HG03571 (cell line): ENCODE measurements around the gene RPL29.
"Not testable (repeated sequence)": the region's sequence is repeated elsewhere in the genome, so short reads cannot be mapped to it uniquely, and the experiment has no call there.

Experiments used
- ATAC-seq: cut with Tn5 transposase; IDR thresholded peaks from one replicate; pipeline ENCODE4 v1.9.1; 2021; ENCODE audit not compliant: unreplicated experiment

Gene RPL29

DNA sequence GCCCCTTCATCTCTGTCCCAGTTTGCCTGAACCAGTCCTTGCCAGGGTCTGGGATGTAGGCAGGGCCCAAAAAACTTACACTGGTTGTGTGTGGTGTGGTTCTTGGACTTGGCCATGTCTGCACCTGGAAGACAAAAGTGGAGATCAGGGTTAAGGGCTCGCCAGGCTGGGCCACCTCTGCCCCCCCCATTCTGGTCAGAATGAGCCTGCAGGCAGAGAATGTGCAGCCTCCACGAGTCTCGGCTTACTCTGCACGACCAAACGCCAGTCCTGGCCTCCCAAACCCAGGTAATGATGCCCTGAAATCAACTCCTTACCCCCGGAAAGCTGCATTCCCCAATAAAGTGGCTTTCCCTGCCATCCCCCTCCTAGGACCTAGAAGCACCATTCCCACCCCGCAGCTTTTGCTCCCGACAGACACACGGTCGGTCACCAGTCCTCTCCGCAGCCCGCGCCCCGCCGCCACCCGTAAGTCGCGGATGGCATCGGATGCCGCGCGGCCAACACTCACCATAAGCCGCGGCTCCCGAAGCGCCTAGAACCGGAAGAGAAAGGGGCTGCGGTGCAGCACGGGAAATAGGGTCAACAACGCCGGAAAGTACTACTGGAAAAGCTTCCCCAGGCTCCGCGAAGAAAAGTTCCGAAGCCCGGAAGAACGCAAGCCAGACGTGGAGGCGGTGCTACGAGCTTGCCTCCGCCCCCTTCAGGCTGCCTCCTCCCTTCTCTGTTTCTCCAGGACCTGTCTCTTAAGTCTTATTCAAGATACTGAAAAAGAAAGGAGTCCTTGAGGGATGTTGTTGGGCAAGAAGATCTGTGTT is at the start of gene RPL29:
Gene RPL29, minus strand, starts transcription at position 550 of the 818 bp plus-strand sequence. Its CDS starts 434 bp downstream, at position 116.
- ATAC-seq: peak; percentile 82

DNA sequence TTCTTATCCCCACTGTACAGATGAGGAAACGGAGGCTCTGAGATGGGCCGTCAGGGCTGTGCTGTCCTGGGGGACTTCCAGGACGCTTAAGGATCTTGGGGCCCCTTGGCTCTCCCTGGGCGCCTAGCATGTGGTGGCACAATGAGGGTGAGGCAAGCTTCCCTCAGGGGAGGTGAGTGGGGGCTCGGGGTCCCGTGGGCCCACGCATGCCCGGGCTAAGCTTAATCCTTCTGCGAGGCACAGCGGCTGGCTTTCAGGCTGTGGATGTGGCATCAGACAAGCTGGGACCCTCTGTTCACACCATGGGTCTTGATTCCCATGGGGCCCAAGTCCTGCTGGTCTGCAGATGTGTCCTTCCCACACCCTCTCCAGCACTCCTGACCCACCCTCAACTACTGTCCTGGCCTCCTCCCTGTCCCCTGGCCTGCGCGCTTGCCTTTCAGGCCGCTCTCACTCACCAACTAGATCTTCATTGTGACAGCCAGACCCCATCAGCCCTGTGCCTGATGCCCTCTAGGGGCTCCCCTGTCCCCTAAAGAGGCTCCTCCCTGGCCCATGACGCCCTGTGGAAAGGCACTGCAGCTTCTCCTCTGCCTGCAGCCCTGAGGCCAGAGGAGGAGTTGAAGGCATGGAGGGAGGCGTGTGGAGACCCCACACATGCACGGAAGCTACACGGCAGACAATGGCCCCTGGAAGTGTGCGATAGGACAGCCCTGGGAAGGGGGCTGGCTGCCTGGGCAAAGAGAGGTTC is 49.3 kb upstream of the RPL29 start:
- ATAC-seq: no peak

DNA sequence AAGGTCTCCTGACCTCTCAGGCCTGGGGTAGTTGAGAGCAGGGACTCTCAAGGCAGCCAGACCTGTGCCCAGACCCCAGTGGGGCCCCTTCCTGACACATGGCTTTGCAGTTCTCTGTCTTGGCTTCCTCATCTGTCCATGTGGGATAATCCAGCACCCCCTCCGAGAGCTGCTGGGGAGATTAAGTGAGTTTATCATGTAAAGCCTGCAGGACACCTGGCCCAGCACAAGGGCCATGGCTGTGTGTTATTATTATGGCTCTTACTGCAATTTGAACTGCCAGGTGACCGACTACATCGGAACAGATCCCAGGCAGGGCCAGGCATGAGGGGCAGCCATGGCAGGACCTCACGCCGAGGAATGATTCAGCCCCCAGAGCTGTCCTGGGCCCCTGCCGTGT is 48.1 kb upstream of the RPL29 start:
- no peak for ATAC-seq

DNA sequence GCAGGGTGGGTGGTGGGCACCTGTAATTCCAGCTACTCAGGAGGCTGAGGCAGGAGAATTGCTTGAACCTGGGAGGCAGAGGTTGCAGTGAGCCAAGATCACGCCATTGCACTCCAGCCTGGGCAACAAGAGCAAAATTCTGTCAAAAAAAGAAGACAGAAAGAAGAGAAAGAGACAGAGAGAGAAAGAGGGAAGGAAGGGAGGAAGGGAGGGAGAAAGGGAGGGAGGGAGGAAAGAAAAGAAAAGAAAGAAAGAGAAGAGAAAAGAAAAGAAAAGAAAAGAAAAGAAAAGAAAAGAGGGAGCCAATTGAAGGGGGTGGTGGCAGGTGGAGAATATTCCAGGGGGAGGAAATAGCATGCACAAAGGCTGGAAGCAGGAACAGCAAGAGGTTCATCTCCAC is 47.3 kb upstream of the RPL29 start:
- ATAC-seq: not testable (repeated sequence)

DNA sequence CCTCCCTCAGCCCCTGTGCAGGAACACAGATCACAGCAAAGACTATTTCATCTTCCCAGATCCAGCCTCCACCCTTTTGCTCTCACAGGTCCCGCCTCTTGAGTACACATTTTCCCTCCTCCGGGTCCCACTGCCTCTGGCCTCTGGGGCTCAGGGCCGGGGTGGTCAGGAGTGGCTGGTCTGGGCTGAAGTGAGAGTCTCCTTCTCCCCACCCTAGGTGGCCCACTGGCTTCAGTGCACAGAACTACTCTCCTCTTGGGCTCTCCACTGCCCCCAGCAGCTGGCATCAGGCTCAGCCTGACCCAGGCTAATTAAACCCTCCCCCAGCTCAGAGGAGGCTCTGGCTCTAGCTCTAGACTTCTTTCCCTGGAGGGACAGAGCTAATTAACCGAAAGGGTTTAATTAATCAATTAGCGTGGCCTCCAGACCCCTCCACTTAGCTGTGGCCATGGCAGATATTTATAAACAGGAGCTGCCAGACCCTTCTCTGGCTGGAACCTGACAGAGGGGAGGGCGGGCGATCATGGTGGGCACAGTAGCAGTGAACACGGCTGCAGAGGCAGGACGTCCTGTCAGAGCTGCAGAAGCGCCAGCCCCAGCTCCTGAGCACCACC is 45.5 kb upstream of the RPL29 start:
- ATAC-seq: no peak

DNA sequence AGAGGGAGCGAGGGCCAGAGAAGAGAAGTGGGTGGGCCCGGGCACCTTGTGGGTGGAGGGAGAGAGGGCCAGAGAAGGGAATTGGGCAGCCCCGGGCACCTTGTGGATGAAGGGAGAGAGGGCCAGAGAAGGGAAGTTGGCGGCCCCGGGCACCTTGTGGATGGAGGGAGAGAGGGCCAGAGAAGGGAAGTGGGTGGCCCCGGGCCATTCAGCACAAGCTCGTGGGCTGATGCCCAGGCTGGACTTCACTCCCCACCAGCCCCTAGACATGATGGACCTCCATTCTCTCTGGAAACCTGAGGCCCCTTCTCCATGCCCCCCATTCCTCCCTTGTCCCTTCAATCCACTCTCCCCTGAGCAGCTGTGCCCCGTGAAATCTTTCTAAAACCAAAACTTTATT is 44.9 kb upstream of the RPL29 start:
- ATAC-seq: no peak

DNA sequence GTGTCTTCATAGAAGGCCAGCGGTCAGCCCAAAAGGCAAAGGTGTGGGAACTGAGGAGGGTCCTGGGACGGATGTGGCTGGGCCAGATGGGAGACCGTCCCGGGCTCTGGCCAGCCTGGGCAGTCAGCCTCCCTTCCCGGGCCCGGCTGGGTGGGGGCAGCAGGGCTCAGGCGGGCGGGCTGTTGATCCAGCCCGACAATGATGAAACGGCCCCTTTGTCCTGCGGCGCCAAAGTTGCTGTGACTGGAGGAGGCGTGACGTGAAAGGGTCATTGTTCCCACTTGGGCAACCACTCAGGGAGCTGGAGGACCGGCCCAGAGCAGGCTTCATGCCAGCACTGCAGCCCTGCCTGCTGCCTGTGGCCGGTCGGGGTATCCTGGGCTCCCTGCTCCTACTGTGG is 44.2 kb upstream of the RPL29 start:
- ATAC-seq: no peak

DNA sequence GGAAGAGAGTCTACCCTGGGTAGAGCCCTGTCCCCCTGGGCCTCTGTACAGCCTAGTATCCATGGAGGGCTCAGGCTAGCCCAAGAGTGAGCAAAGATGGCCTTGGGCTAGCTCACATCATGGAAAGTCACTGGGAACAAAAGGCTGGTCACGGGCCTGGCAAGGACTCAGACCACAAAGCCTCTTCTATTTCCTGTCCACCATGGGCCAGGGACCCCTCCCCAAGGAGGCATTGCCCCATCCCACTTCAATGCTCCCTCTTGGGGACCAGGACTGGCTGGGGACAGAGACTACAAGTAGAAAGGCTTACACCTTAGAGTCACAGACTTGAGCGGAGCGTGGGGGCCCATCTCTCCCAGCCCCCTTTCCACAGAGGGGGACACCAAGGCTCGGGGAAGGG is 43.7 kb upstream of the RPL29 start:
- no peak for ATAC-seq

DNA sequence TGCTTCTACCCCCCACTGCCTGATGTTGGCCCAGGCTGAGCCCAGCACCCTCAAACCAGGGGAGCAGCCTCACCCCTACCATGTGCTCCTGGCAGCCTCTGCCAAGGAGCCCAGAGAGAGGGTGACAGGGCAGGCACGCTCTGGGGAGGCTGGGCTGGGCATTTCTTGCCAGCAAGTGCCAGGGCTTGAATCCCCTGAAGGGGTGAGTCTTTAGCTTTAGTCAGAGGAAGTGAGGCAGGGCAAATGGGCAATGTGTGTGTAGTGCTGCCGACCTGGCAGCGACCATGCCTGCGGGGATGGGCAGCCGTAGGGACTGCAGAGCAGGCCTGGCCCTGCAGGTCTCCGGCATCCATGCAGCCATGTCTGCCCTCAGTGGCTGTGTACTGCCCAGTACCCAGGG is 42.5 kb upstream of the RPL29 start:
- ATAC-seq: no peak

DNA sequence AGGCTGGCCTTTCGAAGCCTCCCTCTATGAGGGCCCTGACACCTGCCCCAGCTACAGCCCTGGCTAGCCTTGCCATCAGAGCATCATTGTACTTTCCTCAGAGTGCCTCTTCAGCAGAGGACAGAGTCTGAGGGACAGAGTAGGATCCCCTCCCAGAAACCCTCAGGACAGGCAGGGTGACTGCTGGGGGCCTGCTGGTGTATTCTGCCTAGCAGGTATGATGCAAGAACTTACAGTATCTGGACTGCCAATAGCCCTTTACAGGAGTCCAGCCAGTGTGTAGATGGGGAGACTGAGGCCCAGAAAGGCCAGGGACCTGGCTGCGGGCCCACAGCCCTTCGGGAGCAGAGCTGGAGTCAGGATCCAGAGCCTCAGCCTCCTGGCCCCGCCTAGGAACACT is 41.6 kb upstream of the RPL29 start:
- ATAC-seq: no peak

DNA sequence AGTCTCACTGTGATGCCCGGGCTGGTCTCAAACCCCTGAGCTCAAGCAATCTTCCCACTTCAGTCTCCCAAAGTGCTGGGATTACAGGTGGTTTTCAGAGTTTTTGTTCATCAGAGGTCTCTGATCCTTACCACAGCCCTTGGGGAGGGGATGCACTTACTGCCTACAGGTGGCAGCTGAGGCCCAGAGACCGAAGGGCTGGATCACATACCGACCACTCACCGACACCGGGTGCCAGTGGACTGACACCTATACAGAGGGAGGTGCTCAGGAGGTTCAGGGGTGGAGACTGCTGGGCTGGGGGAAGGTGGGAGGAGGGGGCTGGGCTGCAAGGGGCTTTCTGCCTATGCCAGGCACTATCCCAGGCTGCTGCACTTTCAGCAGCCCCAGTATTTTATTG is 41.1 kb upstream of the RPL29 start:
- no peak for ATAC-seq

DNA sequence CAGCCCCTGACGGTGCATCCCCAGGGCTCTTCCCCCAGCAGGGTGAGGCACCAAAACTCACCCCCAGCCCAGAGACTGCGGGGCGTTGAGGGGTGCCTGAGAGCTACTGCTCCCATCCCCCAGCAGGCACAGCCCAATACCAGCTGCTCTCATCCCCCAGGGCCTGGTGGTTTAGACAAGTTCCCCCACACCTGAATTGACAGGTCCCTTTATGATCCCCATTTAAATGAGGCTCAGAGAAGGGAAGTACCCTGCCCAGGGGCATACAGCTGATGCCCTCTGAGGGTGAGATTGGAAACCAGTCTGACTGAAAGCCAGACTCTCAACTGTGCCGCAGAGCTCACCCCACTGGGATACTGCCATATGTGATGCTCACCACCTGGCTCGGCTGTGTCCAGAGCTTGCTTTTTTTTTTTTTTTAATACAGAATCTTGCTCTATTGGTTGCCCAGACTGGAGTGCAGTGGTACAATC is 40.6 kb upstream of the RPL29 start:
- ATAC-seq: peak; percentile 48

DNA sequence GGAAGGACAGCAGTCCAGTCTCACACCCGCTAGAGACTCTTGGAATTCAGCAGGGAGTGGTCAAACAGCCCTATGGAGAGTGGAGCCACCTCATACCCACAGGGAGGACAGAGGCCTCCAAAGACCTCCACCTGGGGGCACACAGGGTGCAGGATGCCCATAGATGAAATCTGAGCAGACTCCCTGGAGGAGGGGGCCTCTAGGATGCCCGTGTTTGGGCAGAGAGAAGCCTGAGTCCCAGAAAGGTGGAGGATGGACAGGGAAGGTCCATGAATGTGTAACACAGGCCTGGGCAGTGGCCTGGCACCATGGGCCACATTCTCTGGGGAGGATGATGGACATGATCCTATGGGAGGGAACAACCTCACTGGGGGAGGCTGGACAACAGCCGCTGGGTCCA is 39.0 kb upstream of the RPL29 start:
- ATAC-seq: no peak

DNA sequence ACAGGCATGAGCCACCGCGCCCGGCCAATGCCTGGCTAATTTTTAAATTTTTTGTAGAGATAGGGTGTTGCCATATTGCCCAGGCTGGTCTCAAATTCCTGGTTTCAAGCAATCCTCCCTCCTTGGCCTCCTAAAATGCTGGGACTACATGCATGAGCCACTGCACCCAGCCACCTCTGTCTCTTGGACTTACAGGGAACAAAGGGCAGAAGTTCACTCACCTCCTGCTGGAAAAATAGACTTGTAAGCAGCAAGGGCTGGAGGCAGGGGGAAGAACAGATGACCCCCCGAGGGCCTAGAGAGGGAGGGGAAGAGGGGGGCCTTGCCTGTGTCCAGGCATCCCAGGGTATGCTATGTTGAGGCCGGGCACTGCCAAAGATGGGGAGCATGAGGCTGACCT is 38.5 kb upstream of the RPL29 start:
- ATAC-seq: no peak

DNA sequence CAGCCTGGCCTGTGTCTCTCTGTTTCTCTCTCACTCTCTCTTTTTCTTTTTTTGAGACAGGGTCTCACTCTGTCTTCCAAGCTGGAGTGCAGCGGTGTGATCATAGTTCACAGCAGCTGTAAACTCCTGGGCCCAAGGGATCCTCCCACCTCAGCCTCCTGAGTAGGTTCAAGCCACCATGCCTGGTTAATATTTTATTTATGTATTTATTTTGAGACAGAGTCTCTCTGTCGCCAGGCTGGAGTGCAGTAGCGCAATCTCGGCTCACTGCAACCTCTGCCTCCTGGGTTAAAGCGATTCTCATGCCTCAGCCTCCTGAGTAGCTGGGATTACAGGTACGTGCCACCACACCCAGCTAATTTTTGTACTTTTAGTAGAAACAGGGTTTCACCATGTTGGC is 38.1 kb upstream of the RPL29 start:
- ATAC-seq: not testable (repeated sequence)

DNA sequence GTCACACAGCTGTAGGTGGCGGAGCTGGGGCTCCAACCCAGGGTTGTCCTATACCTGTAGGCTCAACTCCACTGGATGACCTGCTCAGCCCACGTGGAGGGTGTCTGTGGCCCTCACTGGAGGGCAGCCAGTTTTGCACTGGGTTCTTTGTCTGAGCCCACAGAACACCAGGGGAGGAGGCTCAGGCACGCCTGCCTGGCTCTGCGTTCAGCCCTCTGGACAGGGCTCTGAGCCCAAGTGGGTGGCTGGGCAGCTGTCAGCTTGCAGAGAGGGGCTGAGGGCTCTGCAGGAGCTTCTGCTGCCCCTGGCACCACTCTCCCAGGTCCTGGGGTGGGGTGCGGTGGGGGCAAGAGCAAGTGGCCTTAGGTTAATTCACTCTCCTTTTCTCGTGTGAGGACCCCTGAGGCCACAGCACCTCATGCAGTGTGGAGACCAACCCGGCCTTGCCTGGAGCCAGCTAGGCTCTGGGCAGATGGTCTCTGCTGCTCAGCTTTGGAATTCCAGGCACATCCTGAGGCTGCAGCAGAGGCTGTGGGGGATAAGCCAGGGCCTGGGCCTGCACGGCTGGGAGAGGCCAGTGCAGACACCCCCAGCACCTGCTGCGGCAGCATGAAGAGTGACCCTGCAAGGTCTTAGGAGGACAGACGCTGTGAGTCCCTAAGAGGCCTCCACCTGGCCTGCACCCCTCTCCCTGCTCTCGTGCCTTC is 37.2 kb upstream of the RPL29 start:
- ATAC-seq: no peak

DNA sequence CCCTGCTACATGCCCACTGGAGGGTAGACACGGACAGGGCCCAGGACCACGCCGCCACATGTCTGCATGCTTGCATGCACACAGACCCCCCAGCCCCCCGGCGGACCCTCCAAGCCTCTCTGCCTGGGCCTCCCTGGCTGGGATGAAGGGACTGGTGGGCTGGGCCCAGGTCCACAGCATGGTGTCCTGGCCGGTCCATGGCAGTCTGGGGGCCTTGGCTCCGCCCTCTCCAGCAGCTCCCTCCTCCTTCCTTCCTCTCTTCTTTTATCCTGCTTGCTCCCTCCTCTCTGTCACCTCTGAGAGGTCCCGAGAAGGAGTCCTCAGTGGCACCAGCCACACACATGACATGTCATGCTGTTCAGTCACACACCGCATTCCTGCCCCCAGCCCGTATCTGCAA is 36.2 kb upstream of the RPL29 start:
- ATAC-seq: no peak

DNA sequence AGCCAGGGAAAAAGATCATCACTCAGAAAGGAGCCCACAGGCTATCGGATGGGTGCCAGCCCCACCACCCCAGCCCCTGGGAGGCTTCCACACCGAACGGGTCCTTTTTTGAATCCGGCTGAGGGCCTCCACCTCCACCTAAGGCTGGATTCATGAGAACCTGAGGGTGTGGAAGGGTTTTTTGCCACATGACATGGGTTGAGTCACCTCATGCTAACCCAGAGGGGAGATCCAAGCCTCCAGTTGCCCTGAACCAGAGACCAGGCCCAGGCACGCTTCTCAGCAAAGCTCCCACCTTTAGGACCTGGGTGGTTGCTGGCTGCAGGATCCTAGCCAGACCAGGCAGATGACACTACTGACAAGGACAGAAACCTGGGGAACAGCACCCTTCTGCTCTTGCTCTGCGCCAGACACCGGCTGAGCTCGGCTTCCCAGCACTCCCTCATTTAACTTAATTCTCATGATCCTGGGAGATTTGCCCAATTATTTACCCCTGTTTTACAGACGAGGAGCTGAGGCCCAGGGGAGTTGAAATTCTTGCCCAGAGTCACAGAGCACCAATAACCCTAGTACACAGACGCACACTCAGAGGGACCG is 35.1 kb upstream of the RPL29 start:
- ATAC-seq: no peak

DNA sequence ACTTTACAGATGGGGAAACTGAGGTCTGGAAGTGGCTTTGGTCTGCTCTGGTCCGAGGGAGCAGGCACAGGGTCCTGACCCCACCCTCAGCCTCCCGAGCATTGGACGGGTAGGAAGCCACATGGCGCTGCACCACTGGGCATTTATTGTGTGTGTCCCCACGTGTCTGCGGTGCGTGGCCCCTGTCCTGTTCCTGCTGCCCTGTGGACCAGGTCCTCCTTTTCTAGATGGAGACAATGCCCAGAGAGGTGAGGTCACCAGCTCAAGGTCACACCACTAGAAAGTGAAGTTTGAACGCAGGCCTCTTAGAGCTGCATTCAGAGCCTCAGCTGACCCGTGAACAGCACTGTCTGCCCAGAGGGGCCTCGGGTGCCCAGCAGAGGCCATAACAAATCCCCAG is 33.8 kb upstream of the RPL29 start:
- ATAC-seq: no peak

DNA sequence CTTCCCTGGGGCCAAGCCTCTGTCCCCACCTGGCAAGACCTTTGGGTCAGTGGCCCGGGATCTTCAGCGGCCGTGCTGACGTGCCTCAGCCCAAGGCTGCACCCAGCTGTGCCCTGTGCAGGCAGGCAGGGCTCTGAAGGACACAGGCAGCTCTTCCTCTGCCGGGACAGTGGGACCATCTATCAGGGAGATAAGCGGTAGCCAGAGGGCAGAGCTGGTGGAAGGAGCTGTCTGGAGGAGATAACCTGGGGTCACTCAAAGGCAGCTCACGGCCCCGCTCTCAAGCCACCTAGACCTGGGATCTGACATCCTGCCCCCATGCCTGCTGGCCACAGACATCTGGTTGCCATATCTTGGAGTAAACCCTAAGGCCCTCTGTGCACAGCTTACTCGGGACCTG is 33.4 kb upstream of the RPL29 start:
- ATAC-seq: no peak

DNA sequence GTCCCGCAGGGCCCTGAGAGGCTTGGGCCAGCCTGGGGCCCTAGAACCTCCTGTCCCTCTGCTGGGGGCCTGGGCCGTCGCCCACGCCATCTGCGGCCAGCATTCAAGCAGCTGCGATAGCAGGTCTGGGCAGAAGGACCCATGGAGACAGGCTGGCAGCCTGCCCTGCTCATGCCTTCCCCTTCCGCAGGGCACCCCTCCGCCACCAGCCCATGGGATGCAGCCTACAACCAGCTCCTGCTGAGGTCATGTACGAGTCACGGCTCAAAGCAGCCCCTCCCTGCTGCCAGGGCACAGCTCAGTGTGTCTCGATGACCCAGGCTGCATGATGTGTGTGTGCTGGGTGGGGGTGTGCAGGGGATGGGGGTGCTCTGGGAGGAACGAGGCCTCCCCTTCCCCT is 32.9 kb upstream of the RPL29 start:
- ATAC-seq: no peak
